Epidermal melanocyte (primary cell): Measurements from ENCODE around the gene HIBADH.
A peak's percentile ranks its signal among the peaks of the same experiment; 100 is the strongest.
"Not testable (repeated sequence)": the region's sequence is repeated elsewhere in the genome, so short reads cannot be mapped to it uniquely, and the experiment has no call there.

Experiments
- DNase-seq: peaks from one replicate; pipeline ENCODE4 v3.0.0; 2011; ENCODE audit warnings: low spot score; ENCODE audit not compliant: insufficient read length

HIBADH gene

DNA sequence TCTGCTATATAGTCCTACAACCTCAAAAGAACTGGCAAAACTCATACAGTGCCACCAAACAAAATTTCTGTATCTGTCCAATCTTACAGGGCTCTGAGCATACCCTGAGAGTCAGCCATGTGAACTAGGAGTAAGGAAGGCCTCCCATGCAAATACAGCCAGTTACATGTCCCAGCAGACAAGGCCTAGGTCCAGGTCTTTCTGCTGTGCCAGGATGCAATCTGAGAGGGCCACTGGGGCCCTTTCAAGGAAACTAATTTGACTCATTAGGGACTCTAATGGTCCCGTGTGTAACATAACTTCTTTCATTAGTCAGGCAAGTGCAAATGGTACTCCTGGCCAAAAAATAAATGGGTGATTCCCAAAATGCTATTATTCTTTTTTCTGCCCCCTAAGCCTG, 17.9 kb upstream of the HIBADH start:
- no peak for DNase-seq

DNA sequence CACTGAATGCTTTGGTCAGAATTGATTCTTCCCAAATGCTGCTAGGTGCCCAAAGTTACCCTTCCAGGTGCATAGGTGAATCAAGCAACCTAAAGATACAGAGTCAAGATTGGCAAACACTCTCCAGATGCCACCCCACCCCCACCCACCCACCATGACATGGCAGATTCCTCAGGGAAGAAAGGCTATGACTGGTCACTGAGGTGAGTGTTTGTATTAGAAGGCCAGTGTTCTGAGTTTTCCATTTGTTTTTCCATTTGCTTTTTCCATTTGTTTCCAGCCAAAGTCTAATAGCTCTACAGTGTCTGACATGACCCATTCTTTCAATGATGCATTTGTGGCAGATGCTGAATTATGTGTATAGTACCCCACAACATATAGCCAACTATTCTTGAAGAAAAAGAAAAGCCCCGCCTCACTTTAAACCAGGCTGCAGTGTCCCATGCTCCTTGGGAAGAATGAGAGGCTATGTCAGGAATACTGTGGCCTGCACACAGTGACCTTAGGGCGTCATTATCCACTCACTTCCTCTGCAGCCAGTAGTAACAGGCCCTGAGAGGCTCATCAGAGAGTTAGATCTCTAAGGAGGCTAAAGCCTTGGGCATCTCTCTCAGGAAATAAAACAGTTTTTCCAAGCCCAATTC, 16.1 kb upstream of the HIBADH start:
- DNase-seq = no peak

DNA sequence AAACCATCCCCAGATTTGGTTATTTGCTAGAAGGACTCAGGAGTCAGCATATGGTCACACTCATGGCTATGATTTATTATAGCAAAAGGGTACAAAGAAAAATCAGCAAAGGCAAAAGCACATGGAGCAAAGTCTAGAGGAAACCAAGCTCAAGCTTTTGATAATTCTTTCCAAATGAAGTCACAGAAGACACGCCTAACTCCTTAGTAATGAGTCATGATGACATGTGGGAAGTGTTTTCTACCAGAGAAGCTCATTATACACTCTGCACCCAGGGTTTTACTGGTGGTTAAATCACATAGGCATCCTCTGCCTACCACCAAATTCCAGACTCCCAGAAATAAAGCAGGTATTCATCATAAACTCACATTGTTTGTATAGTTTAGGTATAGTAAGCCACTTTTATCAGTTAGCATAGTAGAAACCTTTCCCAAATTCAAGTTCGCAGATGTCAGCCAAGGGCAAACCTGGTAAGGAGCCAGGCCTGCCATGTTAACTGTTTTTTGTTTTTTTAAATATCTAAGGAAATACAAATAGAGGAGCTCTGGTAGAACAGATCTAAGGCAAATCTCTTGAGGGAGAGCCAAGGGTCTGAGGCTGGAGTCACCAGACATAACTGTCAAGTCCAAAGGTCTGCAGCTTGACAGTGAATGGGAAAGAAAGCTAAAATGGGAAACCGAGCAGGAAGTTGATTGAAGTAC, 15.4 kb upstream of the HIBADH start:
- no peak for DNase-seq

DNA sequence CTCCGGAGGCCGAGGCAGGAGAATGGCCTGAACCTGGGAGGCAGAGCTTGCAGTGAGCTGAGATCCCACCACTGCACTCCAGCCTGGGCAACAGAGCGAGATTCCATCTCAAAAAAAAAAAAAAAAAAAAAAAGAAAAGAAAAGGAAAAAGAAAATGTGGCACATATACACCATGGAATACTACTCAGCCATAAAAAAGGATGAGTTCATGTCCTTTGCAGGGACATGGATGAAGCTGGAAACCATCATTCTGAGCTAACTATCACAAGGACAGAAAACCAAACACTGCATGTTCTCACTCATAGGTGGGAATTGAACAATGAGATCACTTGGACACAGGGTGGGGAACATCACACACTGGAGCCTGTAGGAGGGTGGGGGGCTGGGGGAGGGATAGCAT, 11.4 kb upstream of the HIBADH start:
- DNase-seq = not testable (repeated sequence)

DNA sequence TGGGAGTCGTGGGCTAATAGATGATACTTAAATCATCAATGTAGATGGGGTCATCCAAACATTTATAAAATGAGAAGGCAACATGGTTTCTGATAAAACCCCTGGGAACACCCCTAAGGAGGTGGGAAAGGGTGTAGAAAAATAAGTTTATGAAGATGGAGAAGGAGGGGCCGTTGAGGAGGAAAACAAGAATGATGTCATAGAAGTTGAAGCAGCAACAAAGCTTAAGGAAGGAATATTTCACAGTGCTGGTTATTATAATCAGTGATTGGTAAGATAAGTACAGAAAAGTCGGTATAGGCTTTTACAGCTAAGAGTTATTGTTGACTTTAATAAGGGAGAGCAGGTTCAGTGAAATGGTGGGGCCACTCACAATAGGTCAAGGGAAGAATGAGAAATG, 9.0 kb upstream of the HIBADH start:
- DNase-seq = no peak

DNA sequence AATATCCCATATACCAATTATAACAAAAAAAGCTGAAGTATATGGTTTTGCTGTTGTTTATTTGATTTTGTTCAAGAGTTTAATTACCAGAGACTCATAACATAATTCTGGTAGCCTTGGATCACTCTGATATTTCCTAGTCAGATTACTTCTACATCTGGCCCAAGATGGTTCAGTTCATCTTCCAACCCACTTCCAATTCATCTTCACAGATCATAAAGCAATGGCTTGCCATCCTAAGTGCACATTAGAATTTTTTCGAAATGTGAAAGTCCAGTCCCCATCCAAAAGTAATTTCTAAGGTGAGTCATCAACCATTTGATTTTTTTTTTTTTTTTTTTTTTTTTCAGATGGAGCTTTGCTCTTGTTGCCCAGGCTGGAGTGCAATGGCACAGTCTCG, 8.0 kb upstream of the HIBADH start:
- DNase-seq = no peak

DNA sequence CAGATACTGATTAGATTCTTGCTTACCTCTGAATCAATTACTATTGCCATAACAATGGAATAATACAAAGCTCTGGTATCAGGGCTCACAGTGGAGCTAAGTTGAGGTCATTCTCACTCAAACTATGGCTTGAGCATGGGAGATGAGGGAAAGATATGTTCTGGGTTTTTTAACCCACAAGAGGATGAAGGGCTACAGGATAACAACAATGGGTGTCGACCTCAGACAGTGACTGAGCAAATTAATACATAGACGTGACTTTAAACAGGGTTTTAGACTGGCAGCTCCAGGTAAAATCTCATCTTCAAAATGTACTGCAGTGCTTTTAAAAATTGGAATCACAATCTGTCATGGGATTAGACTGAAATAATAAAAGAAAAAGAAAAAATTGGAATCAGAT, 7.5 kb upstream of the HIBADH start:
- DNase-seq = no peak

DNA sequence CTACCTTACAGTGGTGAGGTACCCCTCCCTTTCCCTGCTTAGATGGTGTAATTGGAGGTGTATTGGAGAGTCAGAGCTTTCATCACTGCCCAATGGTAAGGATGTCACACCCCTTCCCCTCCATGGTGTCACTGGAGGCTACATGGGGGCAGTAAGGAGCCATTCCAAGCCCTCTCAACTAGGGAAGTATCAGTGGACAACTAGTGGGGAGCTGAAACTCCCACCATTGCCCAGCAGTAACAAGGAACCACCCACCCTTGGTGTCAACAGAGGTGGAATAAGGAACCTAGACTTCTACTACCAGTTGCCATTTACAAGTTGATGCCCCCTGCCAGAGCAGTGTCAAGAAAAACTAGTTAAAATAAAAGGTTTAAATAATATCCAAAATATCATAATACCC, 2.8 kb upstream of the HIBADH start:
- no peak for DNase-seq

DNA sequence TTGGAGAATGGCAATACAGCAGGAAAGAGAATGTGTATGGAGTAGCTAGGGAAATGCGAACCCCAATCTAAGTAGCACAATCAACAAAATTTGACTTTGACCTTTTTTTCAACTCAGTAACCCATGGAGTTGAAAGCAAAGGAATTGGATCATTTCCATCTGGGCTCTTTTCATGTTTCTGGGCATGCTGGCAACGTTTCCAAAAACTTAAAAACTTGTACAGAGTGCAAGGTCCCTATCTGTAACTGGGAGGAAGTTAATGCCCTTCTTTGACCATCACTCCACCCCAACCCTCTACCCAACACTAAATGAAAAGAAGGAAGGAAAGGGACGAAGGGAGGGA, 1.3 kb upstream of the HIBADH start:
- no peak for DNase-seq

DNA sequence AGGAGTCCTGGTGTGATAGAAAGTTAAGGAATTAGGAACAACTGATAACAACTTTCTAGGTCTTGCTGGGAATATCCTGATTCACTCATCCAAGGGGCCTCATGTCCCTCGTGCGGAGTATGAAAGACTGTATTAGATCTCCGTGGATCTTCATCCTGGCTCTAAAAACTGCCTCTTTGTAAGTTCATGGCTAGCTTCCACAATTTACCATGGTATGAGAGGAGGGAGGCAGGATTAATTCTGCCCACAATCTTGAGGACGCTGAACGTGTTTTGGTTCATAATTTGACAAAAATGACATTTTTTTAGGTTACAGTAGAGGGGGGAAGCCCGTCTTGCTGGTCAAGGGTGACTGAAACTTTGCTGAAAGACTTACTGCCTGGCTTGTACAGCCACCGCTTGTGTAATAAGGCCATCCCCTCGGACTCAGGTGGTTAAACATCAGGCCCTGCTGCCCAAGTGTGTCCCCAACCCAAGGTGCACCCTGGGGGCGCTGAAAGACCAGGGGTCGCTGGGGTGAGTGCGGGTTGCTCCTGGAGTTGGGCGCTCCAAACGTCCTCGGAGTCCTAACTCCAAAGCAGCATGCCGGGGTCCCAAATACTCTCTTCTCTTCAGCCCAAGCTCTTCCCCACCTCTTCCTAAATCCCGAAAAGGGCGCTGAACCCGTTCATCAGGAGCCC, 733 bp downstream of the HIBADH start:
- DNase-seq = no peak

DNA sequence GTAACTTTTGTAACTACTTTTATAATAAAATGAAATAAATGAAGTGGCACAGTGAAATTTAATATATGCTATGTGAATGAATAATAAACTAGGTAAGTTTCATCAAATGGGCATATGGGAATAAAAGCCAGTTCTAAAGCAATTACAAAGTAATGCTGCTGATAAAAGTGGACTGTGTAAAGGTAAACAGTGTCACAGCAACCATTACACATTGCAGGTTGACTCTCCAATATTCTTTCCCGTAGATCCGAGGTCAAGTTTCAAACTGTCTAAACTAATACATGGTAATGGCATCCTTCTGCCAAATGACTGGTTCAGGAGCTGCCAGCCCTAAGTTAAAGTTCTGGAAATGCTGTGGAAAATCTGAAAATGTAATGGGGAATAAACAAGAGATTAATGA, 6.0 kb downstream of the HIBADH start:
- no peak for DNase-seq

DNA sequence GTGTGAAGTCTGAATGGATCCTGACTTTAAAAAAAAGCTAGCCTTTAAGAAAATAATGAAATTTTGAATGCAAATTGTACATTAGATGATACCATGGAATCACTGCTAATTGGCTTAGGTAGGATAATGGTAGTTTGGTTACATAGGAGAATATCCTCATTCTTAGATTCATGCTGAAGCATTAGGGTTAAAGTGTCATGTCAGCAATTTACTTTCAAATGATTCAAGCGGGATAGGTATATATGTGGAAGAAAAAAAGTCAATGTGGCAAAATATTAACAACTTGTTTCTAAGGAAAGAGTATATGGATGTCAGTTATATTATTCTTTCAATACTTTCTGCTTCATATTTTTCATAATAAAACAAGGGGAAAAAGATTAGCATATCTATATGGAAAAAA, 7.5 kb downstream of the HIBADH start:
- no peak for DNase-seq

DNA sequence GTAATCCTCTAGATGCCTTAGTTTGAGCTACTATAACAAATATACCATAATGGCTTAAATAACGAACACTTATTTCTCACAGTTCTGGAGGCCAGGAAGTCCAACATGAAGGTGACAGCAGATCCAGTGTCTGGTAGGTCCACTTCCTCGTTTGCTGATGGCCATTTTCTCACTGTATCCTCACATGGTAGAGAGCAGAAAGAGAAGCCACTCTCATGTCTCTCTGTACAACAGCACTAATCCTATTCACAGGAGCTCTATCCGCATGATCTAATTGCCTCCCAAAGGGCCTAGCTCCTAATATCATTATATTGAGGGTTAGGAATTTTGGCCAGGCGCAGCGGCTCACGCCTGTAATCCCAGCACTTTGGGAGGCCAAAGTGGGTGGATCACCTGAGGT, 10.2 kb downstream of the HIBADH start:
- no peak for DNase-seq

DNA sequence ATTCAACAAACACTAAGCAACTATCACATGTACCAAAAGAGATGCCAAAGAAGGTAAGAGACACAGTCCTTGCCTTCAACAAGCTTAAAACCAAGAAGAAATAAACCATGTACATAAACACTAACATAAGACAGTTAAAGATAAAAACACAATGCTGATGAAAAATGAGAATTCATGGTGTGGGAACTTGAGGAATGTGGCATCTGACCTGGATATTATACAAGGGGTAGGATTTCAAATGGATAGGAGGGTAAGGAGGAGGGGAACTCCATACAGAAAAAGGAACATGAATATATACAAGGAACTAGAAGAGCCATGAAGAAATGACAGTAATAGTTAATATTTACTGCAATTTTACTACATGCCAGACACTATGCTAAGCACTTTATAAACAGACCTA, 11.0 kb downstream of the HIBADH start:
- no peak for DNase-seq

DNA sequence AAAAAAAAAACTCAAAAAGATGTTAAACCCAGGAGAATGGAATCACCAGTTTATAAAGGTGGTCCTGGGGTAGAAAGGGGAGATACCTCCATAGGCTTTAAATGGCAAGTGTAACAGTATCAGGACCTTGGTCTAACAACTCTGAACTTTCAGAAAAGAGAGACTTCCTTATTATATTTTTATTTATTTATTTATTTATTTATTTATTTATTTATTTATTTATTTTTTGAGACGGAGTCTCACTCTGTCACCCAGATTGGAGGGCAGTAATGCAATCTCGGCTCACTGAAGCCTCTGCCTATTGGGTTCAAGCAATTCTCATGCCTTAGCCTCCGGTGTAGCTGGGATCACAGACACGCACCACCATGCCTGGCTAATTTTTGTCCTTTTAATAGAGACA, 12.4 kb downstream of the HIBADH start:
- no peak for DNase-seq

DNA sequence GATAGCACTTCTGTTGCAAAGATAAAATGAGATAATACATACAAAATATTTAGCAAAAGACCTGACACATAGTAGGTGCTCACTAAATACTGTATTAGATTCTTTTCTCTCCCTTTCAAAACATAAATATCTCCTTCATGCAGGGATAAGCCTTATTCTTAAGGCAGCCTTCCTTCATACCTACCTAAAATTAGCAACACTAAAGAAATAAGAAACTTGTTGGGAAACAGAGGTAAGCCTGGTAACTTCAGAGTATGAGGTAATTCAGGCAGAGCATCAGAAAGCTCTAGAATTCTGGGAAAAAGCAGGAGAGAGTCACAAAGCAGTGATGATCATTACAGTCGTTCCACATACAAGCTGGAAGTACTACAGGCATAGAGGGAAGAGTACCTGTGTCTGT, 15.2 kb downstream of the HIBADH start:
- DNase-seq = no peak

DNA sequence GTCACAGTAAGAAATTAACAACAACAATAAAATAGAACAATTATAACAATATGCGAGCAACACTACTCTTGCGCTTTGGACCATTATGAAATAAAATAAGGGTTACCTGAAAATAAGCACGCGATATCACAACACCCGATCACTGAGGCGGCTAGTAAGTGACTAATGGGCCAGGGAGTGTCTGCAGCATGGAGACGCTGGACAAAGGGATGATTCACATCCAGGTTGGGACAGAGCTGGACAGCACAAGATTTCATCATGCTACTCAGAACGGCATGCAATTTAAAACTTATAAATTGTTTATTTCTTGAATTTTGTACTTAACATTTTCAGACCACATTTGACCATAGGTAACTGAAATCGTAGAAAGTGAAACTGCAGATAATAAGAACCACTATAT, 15.6 kb downstream of the HIBADH start:
- DNase-seq = no peak

DNA sequence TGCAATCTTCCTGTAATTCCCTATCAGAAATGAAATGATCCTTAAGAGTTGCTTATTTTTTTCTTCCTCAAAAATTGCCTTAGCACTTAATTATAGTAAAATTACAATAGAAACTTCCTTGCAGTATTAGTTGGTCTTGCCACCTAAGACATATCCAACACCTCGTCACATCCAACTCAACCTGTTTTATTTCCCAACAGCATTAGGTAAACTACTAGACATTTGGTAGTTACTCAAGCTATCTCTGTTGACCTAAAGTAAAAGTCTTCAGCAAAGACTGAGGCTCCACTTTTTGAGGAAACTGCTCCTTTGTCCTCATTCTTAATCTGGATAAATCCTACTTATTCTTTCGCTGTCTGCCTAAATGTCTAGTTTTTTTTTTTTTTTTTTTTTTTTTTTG, 20.4 kb downstream of the HIBADH start:
- DNase-seq = no peak

DNA sequence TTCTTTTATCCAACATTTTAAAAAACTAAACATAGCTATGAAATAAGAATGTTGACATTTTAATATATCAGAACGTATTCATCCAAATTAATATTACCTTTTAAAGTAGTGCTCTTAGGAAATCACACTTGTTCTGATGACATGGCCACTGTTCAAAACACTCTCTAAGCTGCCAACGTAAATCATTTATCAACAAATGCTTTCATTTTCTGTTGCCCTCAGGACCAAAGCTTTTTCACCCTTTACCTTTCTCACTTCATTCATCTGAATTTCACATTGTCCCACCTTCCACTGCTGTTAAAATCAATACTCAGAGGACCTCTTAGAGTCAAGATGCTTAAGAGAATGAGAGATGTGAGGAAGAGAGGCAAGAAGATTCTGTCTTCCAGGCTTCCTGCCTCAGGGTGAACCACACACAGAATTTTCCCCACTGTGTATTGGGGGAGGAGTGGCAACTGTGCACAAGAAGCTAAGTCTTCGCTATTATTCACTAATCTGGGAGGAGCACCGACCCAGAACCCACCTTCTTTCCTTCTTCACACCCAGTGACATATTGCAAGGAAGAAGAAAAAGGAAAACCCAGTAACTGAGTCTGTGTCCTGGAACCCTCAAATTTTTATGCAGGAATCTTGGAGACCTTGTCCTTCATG, 21.0 kb downstream of the HIBADH start:
- DNase-seq = no peak

DNA sequence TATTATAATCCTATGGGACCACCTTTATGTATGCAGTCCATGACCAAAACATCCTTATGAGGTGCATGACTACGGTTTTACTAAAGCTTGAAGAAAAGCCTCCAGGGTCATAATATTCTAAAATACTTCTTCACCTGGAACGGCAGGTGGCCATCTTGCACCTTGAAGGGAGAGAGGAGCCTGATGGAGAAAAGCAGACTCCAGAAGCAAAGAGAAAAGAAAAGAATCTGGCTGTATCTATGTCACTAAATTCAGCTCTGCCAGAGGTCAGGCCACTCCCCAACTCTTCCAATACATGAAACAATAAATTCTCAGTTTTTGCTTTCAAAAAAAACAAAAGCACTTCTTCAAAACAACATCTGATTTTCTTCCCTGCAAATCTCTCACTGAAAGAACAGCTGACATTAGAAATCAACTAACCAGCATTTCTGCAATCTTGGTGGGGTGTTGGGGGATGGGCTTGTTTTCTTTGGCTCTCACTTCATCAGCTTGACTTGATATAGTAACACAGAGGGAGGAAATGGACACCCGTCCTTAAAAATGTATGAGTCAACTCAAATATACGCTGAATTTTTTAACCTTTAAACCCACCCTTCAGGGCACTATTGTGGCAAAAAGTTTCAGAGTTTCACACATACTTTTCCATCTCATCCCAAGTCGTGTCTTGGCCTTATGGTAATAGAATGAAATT, 21.7 kb downstream of the HIBADH start:
- DNase-seq = peak; percentile 51

DNA sequence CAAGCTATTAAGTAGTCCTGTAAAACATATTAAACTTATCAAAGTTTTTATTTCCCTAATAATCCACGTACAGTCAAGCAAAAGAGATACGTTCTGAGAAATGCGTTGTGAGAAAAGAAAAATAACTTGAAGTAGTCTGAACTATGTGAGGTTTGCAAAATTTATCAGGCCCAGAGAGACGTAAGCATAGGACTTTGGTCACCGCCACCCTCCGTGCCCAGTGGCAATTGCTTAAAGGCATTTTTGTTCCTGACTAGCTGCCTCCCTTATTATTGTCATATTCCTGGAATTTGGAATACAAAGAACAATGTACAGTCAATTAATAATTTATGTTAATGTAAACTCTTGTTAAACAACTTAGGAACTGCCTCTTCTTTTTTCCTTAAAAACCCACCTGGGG, 22.8 kb downstream of the HIBADH start:
- no peak for DNase-seq

DNA sequence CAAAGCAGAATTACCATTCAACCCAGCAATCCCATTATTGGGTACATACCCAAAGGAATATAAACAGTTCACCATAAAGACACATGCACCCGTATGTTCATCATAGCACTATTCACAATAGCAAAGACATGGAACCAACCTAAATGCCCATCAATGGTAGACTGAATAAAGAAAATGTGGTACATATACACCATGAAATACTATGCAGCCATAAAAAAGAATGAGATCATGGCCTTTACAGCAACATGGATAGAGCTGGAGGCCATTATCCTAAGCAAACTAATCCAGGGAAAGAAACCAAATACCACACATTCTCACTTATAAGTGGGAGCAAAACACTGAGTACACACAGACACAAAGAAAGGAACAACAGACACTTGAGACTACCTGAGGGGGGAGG, 23.6 kb downstream of the HIBADH start:
- not testable (repeated sequence) for DNase-seq
